Measurements from ENCODE around the gene CDC42BPG. TPM values are rescaled to one million over a fixed set of nuclear protein-coding genes. Genes with fewer than 3 reads are reported as not detected.
A peak's percentile ranks its signal among the peaks of the same experiment; 100 is the strongest.

CDC42BPG gene
- total and polyA plus RNA-seq, 9 of the 15 experiments (the other 6 are each of a cell fraction or from before 2014, with no cell fraction given) = 0.04 to 8.8 (median 2.1) TPM

DNA sequence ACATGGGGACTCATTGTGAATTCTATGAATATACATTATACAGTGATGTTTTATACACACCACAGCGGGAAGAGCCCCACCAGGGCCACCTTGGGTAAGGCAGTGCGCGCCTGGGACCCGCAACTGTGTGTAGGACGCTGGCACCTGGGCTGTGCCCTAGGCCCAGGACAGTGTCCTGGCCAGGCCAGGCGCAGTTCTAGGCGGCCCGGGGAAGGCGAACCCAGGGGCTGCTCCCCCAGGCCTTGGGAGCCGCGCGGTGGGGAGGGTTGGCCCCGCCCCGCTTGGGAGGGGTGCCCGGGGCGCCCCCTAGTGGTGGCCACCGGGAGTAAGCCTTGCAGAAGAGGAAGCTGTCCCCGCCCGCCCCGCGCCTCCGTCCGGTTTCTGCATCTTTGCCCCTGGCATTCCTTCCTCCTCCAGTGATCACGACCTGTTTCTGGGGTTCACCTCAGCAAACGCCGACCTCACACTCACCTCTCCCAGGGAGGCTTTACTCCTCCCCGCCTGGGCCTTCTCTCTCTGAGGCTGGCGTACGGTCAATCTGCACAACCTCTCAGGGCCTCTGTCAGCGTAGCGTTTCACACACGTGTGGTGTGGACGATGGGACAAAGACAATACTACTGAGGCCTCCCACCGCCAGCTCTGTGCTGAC, 43.4 kb upstream of the CDC42BPG start (continued):
- TF ChIP-seq, protein P1, sequence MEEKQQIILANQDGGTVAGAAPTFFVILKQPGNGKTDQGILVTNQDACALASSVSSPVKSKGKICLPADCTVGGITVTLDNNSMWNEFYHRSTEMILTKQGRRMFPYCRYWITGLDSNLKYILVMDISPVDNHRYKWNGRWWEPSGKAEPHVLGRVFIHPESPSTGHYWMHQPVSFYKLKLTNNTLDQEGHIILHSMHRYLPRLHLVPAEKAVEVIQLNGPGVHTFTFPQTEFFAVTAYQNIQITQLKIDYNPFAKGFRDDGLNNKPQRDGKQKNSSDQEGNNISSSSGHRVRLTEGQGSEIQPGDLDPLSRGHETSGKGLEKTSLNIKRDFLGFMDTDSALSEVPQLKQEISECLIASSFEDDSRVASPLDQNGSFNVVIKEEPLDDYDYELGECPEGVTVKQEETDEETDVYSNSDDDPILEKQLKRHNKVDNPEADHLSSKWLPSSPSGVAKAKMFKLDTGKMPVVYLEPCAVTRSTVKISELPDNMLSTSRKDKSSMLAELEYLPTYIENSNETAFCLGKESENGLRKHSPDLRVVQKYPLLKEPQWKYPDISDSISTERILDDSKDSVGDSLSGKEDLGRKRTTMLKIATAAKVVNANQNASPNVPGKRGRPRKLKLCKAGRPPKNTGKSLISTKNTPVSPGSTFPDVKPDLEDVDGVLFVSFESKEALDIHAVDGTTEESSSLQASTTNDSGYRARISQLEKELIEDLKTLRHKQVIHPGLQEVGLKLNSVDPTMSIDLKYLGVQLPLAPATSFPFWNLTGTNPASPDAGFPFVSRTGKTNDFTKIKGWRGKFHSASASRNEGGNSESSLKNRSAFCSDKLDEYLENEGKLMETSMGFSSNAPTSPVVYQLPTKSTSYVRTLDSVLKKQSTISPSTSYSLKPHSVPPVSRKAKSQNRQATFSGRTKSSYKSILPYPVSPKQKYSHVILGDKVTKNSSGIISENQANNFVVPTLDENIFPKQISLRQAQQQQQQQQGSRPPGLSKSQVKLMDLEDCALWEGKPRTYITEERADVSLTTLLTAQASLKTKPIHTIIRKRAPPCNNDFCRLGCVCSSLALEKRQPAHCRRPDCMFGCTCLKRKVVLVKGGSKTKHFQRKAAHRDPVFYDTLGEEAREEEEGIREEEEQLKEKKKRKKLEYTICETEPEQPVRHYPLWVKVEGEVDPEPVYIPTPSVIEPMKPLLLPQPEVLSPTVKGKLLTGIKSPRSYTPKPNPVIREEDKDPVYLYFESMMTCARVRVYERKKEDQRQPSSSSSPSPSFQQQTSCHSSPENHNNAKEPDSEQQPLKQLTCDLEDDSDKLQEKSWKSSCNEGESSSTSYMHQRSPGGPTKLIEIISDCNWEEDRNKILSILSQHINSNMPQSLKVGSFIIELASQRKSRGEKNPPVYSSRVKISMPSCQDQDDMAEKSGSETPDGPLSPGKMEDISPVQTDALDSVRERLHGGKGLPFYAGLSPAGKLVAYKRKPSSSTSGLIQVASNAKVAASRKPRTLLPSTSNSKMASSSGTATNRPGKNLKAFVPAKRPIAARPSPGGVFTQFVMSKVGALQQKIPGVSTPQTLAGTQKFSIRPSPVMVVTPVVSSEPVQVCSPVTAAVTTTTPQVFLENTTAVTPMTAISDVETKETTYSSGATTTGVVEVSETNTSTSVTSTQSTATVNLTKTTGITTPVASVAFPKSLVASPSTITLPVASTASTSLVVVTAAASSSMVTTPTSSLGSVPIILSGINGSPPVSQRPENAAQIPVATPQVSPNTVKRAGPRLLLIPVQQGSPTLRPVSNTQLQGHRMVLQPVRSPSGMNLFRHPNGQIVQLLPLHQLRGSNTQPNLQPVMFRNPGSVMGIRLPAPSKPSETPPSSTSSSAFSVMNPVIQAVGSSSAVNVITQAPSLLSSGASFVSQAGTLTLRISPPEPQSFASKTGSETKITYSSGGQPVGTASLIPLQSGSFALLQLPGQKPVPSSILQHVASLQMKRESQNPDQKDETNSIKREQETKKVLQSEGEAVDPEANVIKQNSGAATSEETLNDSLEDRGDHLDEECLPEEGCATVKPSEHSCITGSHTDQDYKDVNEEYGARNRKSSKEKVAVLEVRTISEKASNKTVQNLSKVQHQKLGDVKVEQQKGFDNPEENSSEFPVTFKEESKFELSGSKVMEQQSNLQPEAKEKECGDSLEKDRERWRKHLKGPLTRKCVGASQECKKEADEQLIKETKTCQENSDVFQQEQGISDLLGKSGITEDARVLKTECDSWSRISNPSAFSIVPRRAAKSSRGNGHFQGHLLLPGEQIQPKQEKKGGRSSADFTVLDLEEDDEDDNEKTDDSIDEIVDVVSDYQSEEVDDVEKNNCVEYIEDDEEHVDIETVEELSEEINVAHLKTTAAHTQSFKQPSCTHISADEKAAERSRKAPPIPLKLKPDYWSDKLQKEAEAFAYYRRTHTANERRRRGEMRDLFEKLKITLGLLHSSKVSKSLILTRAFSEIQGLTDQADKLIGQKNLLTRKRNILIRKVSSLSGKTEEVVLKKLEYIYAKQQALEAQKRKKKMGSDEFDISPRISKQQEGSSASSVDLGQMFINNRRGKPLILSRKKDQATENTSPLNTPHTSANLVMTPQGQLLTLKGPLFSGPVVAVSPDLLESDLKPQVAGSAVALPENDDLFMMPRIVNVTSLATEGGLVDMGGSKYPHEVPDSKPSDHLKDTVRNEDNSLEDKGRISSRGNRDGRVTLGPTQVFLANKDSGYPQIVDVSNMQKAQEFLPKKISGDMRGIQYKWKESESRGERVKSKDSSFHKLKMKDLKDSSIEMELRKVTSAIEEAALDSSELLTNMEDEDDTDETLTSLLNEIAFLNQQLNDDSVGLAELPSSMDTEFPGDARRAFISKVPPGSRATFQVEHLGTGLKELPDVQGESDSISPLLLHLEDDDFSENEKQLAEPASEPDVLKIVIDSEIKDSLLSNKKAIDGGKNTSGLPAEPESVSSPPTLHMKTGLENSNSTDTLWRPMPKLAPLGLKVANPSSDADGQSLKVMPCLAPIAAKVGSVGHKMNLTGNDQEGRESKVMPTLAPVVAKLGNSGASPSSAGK (IDR thresholded peaks at IDR 0.05) = no peak
- TF ChIP-seq PYGO2 (tag; IDR thresholded peaks at IDR 0.05) = no peak
- no peak for TF ChIP-seq SMARCB1 (IDR thresholded peaks at IDR 0.05; ENCODE audit: insufficient read length, low read depth)
- TF ChIP-seq, protein P2, sequence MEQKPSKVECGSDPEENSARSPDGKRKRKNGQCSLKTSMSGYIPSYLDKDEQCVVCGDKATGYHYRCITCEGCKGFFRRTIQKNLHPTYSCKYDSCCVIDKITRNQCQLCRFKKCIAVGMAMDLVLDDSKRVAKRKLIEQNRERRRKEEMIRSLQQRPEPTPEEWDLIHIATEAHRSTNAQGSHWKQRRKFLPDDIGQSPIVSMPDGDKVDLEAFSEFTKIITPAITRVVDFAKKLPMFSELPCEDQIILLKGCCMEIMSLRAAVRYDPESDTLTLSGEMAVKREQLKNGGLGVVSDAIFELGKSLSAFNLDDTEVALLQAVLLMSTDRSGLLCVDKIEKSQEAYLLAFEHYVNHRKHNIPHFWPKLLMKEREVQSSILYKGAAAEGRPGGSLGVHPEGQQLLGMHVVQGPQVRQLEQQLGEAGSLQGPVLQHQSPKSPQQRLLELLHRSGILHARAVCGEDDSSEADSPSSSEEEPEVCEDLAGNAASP (IDR thresholded peaks at IDR 0.05) = no peak
- no peak for TF ChIP-seq HDAC3 (IDR thresholded peaks at IDR 0.05; ENCODE audit: borderline replicate concordance, partially characterized antibody)
- TF ChIP-seq NBN (IDR thresholded peaks at IDR 0.05; ENCODE audit: low read depth) = peak; percentile 55; the same call in 1 of the 2 replicates
- TF ChIP-seq NR1H2 (CRISPR knock-in tag; IDR thresholded peaks at IDR 0.05) = no peak
- no peak for TF ChIP-seq TAL1 (IDR thresholded peaks at IDR 0.05)
- no peak for TF ChIP-seq TAF7 (tag; IDR thresholded peaks at IDR 0.05)
- TF ChIP-seq ZZZ3 (IDR thresholded peaks at IDR 0.05) = no peak
- peak; percentile 53 for TF ChIP-seq TAF1 (IDR thresholded peaks at IDR 0.05; ENCODE audit: control insufficient read depth, extremely low read depth, insufficient read depth, low read length, severe bottlenecking)

Data from K562 (cell line).